ENCODE data around the gene FLNC.

The FLNC gene, protein sequence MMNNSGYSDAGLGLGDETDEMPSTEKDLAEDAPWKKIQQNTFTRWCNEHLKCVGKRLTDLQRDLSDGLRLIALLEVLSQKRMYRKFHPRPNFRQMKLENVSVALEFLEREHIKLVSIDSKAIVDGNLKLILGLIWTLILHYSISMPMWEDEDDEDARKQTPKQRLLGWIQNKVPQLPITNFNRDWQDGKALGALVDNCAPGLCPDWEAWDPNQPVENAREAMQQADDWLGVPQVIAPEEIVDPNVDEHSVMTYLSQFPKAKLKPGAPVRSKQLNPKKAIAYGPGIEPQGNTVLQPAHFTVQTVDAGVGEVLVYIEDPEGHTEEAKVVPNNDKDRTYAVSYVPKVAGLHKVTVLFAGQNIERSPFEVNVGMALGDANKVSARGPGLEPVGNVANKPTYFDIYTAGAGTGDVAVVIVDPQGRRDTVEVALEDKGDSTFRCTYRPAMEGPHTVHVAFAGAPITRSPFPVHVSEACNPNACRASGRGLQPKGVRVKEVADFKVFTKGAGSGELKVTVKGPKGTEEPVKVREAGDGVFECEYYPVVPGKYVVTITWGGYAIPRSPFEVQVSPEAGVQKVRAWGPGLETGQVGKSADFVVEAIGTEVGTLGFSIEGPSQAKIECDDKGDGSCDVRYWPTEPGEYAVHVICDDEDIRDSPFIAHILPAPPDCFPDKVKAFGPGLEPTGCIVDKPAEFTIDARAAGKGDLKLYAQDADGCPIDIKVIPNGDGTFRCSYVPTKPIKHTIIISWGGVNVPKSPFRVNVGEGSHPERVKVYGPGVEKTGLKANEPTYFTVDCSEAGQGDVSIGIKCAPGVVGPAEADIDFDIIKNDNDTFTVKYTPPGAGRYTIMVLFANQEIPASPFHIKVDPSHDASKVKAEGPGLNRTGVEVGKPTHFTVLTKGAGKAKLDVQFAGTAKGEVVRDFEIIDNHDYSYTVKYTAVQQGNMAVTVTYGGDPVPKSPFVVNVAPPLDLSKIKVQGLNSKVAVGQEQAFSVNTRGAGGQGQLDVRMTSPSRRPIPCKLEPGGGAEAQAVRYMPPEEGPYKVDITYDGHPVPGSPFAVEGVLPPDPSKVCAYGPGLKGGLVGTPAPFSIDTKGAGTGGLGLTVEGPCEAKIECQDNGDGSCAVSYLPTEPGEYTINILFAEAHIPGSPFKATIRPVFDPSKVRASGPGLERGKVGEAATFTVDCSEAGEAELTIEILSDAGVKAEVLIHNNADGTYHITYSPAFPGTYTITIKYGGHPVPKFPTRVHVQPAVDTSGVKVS (N-terminal part only)

DNA sequence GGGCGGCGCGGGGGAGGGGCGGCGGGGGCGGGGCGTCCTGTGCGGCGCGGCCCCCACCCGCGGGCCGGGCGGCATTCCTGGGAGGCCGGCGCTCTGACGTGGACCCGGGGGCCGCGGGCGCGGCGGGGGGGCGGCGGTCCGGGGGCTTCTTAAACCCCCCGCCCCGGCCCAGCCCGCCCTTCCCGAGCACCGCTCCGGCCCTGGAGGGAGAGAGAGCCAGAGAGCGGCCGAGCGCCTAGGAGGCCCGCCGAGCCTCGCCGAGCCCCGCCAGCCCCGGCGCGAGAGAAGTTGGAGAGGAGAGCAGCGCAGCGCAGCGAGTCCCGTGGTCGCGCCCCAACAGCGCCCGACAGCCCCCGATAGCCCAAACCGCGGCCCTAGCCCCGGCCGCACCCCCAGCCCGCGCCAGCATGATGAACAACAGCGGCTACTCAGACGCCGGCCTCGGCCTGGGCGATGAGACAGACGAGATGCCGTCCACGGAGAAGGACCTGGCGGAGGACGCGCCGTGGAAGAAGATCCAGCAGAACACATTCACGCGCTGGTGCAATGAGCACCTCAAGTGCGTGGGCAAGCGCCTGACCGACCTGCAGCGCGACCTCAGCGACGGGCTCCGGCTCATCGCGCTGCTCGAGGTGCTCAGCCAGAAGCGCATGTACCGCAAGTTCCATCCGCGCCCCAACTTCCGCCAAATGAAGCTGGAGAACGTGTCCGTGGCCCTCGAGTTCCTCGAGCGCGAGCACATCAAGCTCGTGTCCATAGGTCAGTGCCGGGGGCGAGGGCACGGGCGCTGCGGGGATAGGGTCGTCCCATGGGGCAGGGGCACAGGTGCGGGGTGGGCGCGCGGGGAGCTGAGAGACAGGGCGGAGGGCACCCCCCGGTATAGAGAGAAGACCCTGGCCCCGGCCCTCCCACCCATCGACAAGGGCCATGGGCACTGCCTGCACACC lies at the start of gene FLNC:
FLNC (plus strand) TSS at position 176 of the 947 bp plus-strand sequence; CDS start at position 408, 232 bp downstream.
- DNase-seq: peak; percentile 46

DNA sequence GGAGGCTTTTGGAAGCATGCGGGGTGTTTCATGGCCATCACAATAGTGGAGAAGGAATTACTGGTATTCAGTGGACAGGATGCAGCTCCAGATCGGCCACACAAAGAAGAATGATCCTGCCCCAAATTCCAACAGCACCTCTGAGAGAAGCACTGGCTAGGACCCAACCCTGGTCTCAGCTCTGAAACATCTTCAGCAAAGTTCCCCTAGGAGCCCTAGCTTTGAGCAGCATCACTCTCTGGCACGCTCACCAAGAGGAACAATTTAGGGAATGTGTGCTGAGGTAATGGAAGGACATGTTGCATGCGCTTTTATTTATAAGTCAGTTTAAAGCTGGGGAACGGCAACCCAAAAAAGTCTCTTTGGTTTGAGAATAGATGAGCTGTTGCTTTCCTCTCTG lies 49.1 kb upstream of the FLNC start:
- no peak for DNase-seq

DNA sequence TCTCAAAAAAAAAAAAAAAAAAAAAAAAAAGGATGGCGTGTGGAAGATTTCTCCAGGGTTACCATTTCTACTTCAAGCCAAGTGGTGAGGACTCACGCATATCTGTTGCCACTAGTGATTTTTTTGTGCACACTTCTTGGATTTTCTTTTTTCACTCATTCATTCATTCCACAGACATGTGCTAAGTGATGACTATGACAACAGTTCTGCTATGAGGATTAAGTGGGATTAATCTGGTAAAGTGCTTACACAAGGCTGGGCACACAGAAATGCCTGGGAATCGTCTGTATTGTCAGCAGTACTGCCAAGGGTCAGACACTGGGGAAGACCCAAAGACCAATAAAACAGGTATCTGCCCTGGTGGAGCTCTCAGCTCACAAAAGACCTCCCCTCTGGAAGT lies 48.4 kb upstream of the FLNC start:
- no peak for DNase-seq

DNA sequence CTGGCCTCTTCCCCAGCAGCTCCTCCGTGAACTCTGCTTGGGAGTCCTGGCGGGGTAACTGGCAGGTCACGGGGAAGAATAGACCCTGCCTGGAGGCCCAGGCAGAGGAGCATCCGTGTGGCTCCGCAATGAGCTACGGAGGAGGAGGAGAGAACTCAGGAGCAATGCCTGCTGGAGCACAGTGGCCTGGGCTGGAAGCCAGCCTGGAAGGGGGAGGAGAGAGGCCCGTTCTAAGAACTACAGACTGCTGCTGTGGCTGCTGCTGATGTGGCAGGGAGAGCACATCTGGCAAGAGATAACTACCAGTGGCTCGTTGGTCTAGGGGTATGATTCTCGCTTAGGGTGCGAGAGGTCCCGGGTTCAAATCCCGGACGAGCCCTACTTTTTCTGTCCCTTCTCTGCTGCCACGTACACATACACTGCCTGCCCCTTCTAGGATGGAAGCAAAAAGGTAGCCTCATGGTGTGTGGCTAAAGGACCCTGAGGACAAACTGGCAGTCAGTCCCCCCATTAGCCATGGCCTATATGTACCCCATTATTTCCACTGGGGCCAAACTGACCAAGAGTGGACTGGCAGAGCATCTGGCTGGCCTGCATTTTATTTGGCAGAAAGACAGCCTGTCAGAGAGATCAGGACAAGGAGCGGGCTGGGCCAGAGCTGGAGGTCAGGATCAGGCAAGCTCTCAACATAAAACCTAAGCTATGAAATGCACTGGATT lies 46.9 kb upstream of the FLNC start:
- DNase-seq: peak; percentile 39

DNA sequence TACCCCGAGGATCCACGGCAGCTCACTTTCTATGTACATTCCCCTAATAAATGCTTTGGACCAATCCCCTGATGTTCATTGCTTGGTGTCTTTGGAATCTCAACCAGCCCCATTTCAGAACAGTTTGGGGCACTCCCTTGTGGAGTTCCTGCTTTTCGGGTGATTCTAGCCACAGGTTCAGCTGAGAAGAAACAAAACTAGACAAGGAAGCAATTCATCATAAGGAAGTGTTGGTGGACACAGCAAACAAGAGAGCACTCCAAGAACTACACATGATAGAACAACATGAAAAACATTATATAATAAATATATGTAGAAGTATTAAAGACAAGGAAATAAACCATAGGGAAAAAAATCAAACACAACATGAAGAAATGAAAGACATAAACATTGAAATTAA lies 44.5 kb upstream of the FLNC start:
- DNase-seq: no peak

DNA sequence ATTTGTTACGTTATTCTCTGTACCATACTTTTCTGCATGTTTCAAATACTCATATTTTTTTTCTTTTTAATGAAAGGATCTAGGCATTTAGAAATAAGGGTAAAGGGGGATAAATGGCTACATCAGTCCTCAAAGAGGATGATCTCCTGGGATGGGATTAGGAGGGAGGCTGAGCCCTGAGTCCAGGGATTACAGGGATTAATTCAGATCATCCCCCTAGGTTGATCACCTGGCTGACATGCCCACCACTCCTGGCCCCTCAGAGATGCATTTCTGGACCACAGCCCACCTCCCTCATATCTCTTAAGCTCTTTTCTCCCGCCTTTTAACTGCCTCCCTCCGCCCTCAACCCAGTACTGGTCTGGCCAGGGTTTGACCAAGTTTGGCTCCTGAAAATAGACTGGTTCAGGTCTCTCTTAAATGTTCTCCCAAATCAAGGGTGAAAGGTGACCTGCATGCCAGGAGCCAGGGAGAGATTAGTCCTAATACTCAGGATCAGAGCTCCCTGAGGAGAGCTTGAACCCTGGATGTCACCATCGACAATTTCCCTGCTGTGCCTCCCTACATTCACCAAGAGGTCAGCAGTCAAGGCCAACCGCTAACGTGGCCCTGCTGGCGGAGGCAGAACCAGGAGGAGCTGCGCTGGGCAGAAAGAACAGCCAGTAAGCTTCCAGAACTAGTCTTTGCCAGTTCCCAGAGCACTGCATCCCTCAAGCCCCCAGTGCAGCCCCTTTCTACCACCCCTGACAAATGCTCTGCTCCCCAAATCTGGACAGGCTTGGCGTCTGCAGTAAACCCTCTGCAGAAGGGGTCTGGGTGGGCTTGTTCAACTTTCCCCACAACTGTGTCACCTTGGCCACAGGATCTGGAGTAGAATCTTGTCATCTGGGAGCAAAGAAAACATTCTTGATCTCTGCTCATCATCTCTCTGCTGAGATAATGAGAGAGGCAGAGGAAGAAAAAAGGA lies 41.5 kb upstream of the FLNC start:
- no peak for DNase-seq

GRCh38 chr7:128790315-128791041 lies 39.7 kb upstream of the FLNC start:
- DNase-seq: no peak

DNA sequence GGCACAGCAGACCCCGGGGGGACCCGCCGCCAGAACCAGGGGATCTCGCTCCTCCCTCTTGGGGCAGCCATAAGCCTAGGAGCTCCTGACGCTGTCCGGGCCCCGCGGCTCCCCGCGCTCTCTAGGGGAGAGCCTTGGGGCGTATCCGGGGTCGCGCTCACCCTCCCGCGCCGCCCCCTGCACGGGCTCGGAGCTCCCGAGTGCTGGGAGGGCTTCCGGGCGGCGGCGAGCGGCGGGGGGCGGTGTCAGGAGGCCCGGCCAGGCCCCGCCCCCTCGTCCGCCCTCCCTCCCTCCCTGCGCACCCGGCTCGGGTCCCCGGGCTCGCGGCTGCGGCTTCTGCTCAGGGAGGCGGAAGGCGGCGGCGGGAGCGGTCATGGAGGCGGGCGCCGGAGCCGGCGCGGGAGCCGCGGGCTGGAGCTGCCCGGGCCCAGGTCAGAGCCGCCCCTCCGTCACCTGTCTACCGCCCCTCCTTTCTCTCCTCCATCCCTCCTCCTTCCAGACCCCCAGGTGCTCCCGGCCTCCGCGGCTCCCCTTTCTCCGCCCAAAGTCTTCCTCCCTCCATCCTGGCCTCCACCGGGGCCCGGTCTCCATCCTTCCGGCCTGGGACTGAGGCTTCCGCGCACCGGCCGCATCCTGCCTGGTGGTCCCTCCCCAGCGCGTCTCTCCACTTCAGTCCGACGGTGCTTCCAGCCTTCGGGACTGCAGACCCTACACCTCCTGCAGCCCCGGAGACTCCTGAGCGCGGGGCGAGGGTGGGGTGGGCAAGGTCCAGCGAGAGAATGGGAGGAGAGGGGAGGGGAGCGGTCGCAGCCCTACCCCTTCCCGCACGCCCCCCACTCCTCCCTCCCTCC lies 38.9 kb upstream of the FLNC start, which contains the start of gene CCDC136:
CCDC136 (plus strand) TSS at position 848 of the 851 bp plus-strand sequence. CDS start 444 bp downstream, outside the sequence.
- peak; percentile 80 for DNase-seq

GRCh38 chr7:128791972-128792327 lies 38.3 kb upstream of the FLNC start:
- DNase-seq: no peak

- no peak for DNase-seq
Observed at GRCh38 chr7:128792471-128793180, 37.6 kb upstream of the FLNC start.

DNA sequence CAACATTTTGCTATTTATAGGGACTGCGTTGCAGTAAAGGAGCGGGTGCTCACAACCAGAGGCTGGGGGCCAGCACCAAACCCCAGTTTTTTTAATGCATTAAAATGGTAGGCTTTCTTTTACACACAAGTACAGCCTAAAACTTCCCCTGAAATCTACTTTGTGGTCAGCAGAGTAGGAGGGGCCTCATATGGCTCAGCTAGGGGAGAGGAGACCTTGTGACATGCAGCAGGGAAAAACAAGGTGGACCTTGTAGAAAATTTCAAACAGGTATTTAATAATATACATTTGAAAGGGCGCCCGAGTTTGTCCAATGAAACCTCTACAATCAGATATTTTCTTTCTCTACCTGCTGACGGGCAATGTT lies 37.0 kb upstream of the FLNC start:
- no peak for DNase-seq

GRCh38 chr7:128794020-128794419 lies 36.2 kb upstream of the FLNC start:
- DNase-seq: peak; percentile 30

GRCh38 chr7:128794436-128794835 lies 35.8 kb upstream of the FLNC start:
- no peak for DNase-seq

GRCh38 chr7:128795129-128795528 lies 35.1 kb upstream of the FLNC start:
- DNase-seq: no peak

DNA sequence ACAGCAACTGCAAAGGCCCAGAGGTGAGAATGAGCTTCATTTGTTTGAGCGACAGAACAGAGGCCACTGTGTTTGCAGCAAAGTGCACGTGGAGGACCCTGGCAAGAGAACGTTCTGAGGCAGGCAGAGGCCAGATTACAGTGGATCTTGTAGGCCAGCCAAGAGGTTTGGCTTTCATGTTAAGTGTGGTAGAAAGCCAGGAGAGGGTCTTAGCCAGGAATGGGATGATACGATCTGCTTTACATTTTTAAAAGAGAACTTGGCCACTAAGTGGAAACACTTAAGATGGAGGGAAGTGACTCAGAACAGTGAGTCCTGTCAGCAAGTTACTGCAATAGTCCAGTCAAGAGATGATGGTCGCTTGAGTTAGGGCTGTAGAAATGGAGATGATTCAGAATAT lies 33.9 kb upstream of the FLNC start:
- DNase-seq: no peak

- DNase-seq: no peak
Observed at GRCh38 chr7:128799451-128799850, 30.8 kb upstream of the FLNC start.

GRCh38 chr7:128800567-128800966 lies 29.6 kb upstream of the FLNC start:
- no peak for DNase-seq

DNA sequence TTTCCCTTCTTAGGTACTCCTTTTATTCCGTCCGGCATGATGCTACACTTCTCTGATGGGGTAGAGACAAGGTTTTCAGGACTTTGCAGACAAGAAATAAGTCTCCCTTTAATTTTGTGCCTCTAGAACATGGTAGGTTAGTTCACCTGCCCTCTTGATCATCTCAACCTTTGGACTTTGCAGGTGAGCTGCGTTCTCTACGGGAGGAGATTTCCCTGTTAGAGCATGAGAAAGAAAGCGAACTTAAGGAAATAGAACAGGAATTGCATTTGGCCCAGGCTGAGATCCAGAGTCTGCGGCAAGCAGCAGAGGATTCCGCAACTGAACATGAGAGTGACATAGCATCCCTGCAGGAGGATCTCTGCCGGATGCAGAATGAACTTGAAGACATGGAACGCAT lies 29.2 kb upstream of the FLNC start:
- no peak for DNase-seq

Measured in activated CD4-positive, alpha-beta T cell treated with anti-CD3 and anti-CD28 coated beads for 48 hours (primary cell).